Upper lobe of right lung (tissue), 1 donor: ENCODE data around the gene RGS5. TPM values are rescaled to one million over a fixed set of nuclear protein-coding genes. Genes with fewer than 3 reads are reported as not detected.

Experiments used
- ATAC-seq: fragments of 200-7000 bp; cut with Tn5 transposase; one replicate; pipeline ENCODE4 v1.9.1; 2020; ENCODE audit warnings: mild to moderate bottlenecking, moderate library complexity
- DNase-seq: peaks from one replicate; pipeline ENCODE4 v3.0.0-alpha.2; 2020
- H3K27ac ChIP-seq: fragments of 200-600 bp; one replicate; pipeline ENCODE4 v1.8.0; 2022
- H3K27me3 ChIP-seq: fragments of 200-600 bp; one replicate; pipeline ENCODE4 v1.8.0; 2022; ENCODE audit warnings: mild to moderate bottlenecking
- H3K36me3 ChIP-seq: fragments of 200-600 bp; one replicate; pipeline ENCODE4 v1.8.0; 2022
- H3K4me1 ChIP-seq: fragments of 200-600 bp; one replicate; pipeline ENCODE4 v1.8.0; 2022
- H3K4me3 ChIP-seq: fragments of 200-600 bp; one replicate; pipeline ENCODE4 v1.8.0; 2022; ENCODE audit warnings: mild to moderate bottlenecking
- H3K9me3 ChIP-seq: fragments of 200-600 bp; one replicate; pipeline ENCODE4 v1.8.0; 2022
- CTCF ChIP-seq: fragments of 200-600 bp; IDR thresholded peaks from one replicate; pipeline ENCODE4 v1.8.0; 2022; ENCODE audit warnings: antibody characterized with exemption
- intact Hi-C: fragments of 100-400 bp; cut with DNase I; formaldehyde crosslinking; loops from one replicate; pipeline ENCODE4 v1.11.0; 2022
- total RNA-seq: library from RNA; stranded (reverse); fragmentation: NEBNext Ultra II Directional; extraction: Animal tissue kit (Norgen Biotek cat#: 25700); gene quantifications from one replicate; pipeline ENCODE4 v1.2.1, GENCODE V29; 2021
- donor health status: DM: no; HTN: yes; CAD: no; lungs with severe emphysema.

RGS5 gene
- total RNA-seq, 1 donor from 2014 or later, result 93.1 TPM

- Histone ChIP-seq H3K27ac (no peak overlapping the region), H3K4me1 (peaks cover 5% of the 10 kb centered on the region), H3K4me3 (no peak overlapping the region), H3K36me3 (no peaks in the 10 kb centered on the region), H3K9me3 (no peaks in the 10 kb centered on the region), H3K27me3 (no peaks in the 10 kb centered on the region)
- no peak for TF ChIP-seq CTCF
- DNase-seq (no peak), ATAC-seq (no peak)
- intact Hi-C loops, result no loop called here
These were observed 74.4 kb downstream of the RGS5 start for GRCh38 chr1:163128282-163128681.

- H3K36me3 ChIP-seq, result no peaks in the 10 kb centered on the region
- no peaks in the 10 kb centered on the region for H3K9me3 ChIP-seq
- no peaks in the 10 kb centered on the region for H3K27me3 ChIP-seq
- H3K4me3 ChIP-seq, result no peak overlapping the region
- ATAC-seq (no peak), DNase-seq (no peak)
- intact Hi-C loops, result no loop called here
- no peak for TF ChIP-seq CTCF
- peaks cover 1% of the 10 kb centered on the region for H3K4me1 ChIP-seq
- H3K27ac ChIP-seq, result no peak overlapping the region
These were observed 77.9 kb downstream of the RGS5 start for GRCh38 chr1:163124812-163125211.

- Histone ChIP-seq H3K9me3 (no peaks in the 10 kb centered on the region), H3K4me1 (no peaks in the 10 kb centered on the region), H3K4me3 (no peak overlapping the region), H3K27me3 (no peaks in the 10 kb centered on the region), H3K27ac (no peak overlapping the region), H3K36me3 (no peaks in the 10 kb centered on the region)
- ATAC-seq (no peak), DNase-seq (no peak)
- intact Hi-C loops, result no loop called here
- TF ChIP-seq CTCF, result no peak
These were observed 82.3 kb downstream of the RGS5 start for GRCh38 chr1:163120372-163120771.

GRCh38 chr1:163119707-163120106 is 83.0 kb downstream of the RGS5 start:
- DNase-seq (no peak), ATAC-seq (no peak)
- H3K27me3 ChIP-seq, result no peaks in the 10 kb centered on the region
- no peak for TF ChIP-seq CTCF
- intact Hi-C loops, result no loop called here
- H3K27ac ChIP-seq, result no peak overlapping the region
- no peaks in the 10 kb centered on the region for H3K9me3 ChIP-seq
- no peak overlapping the region for H3K4me3 ChIP-seq
- no peaks in the 10 kb centered on the region for H3K36me3 ChIP-seq
- H3K4me1 ChIP-seq, result no peaks in the 10 kb centered on the region

- intact Hi-C loops, result no loop called here
- ATAC-seq (no peak), DNase-seq (no peak)
- Histone ChIP-seq H3K4me3 (no peak overlapping the region), H3K4me1 (no peaks in the 10 kb centered on the region), H3K9me3 (no peaks in the 10 kb centered on the region), H3K27ac (no peak overlapping the region), H3K27me3 (no peaks in the 10 kb centered on the region), H3K36me3 (no peaks in the 10 kb centered on the region)
- no peak for TF ChIP-seq CTCF
These were observed 86.8 kb downstream of the RGS5 start for GRCh38 chr1:163115887-163116286.

- Histone ChIP-seq H3K36me3 (no peaks in the 10 kb centered on the region), H3K4me1 (peaks cover 5% of the 10 kb centered on the region), H3K4me3 (no peak overlapping the region), H3K27ac (no peak overlapping the region), H3K27me3 (no peaks in the 10 kb centered on the region), H3K9me3 (no peaks in the 10 kb centered on the region)
- intact Hi-C loops, result no loop called here
- ATAC-seq, result no peak
- TF ChIP-seq CTCF, result no peak
- no peak for DNase-seq
These were observed 95.1 kb downstream of the RGS5 start for GRCh38 chr1:163107655-163108054.
